ENCODE measurements around the gene ZNF652.
A peak's percentile ranks its signal among the peaks of the same experiment; 100 is the strongest.

The ZNF652 gene

GRCh38 chr17:49407086-49407485 is 45.0 kb upstream of the ZNF652 start:
- Histone ChIP-seq H3K9me3 (ENCODE audit: insufficient read depth, low read depth, low read length) (no peaks in the 10 kb centered on the region), H3F3A (ENCODE audit: low read depth) (peaks cover 5% of the 10 kb centered on the region), H3K36me3 (ENCODE audit: insufficient read depth, low read length) (peaks cover 50% of the 10 kb centered on the region), H3K27me3 (ENCODE audit: insufficient read depth, low read length, poor library complexity, severe bottlenecking) (no peaks in the 10 kb centered on the region), H3K4me1 (ENCODE audit: insufficient read depth, low read length, poor library complexity, severe bottlenecking) (peaks cover 62% of the 10 kb centered on the region), H3K9ac (ENCODE audit: low read depth, low read length, poor library complexity, severe bottlenecking) (no peak overlapping the region), H2AFZ (ENCODE audit: low read length) (no peak overlapping the region), H3K4me2 (ENCODE audit: low read depth, low read length, poor library complexity, severe bottlenecking) (no peak overlapping the region), H3K79me2 (ENCODE audit: insufficient read depth, low read length) (peaks cover 6% of the 10 kb centered on the region; the same call in 1 of the 2 replicates), H4K20me1 (ENCODE audit: insufficient read depth, low read length, poor library complexity, severe bottlenecking) (no peaks in the 10 kb centered on the region), H3K9me2 (replicated peaks; ENCODE audit: low read depth, low read length) (no peaks in the 10 kb centered on the region), H3K4me3 (ENCODE audit: low read length, poor library complexity, severe bottlenecking) (no peak overlapping the region)
- TF ChIP-seq CTCF (conservative IDR thresholded peaks at IDR 0.05; ENCODE audit: low read length) (no peak), EZH2phosphoT487 (IDR thresholded peaks at IDR 0.05; ENCODE audit: borderline replicate concordance) (no peak)

GRCh38 chr17:49406421-49407061 is 44.5 kb upstream of the ZNF652 start:
- Histone ChIP-seq H4K20me1 (ENCODE audit: insufficient read depth, low read length, poor library complexity, severe bottlenecking) (no peaks in the 10 kb centered on the region), H3F3A (ENCODE audit: low read depth) (peaks cover 5% of the 10 kb centered on the region), H3K4me1 (ENCODE audit: insufficient read depth, low read length, poor library complexity, severe bottlenecking) (peaks cover 67% of the 10 kb centered on the region), H3K9me2 (replicated peaks; ENCODE audit: low read depth, low read length) (no peaks in the 10 kb centered on the region), H3K4me2 (ENCODE audit: low read depth, low read length, poor library complexity, severe bottlenecking) (no peak overlapping the region), H2AFZ (ENCODE audit: low read length) (no peak overlapping the region), H3K79me2 (ENCODE audit: insufficient read depth, low read length) (peaks cover 6% of the 10 kb centered on the region; the same call in 1 of the 2 replicates), H3K9me3 (ENCODE audit: insufficient read depth, low read depth, low read length) (no peaks in the 10 kb centered on the region), H3K9ac (ENCODE audit: low read depth, low read length, poor library complexity, severe bottlenecking) (no peak overlapping the region), H3K4me3 (ENCODE audit: low read length, poor library complexity, severe bottlenecking) (no peak overlapping the region), H3K36me3 (ENCODE audit: insufficient read depth, low read length) (peaks cover 45% of the 10 kb centered on the region), H3K27me3 (ENCODE audit: insufficient read depth, low read length, poor library complexity, severe bottlenecking) (no peaks in the 10 kb centered on the region)
- TF ChIP-seq EZH2phosphoT487 (IDR thresholded peaks at IDR 0.05; ENCODE audit: borderline replicate concordance) (no peak), CTCF (conservative IDR thresholded peaks at IDR 0.05; ENCODE audit: low read length) (no peak)

GRCh38 chr17:49404906-49405305 is 42.9 kb upstream of the ZNF652 start:
- peak overlapping the region; percentile 93 for H3K4me2 ChIP-seq (ENCODE audit: low read depth, low read length, poor library complexity, severe bottlenecking)
- peaks cover 5% of the 10 kb centered on the region for H3F3A ChIP-seq (ENCODE audit: low read depth)
- peaks cover 72% of the 10 kb centered on the region for H3K4me1 ChIP-seq (ENCODE audit: insufficient read depth, low read length, poor library complexity, severe bottlenecking)
- H3K9me2 ChIP-seq (replicated peaks; ENCODE audit: low read depth, low read length) = no peaks in the 10 kb centered on the region
- peaks cover 33% of the 10 kb centered on the region for H3K36me3 ChIP-seq (ENCODE audit: insufficient read depth, low read length)
- H3K9me3 ChIP-seq (ENCODE audit: insufficient read depth, low read depth, low read length) = no peaks in the 10 kb centered on the region
- TF ChIP-seq CTCF (conservative IDR thresholded peaks at IDR 0.05; ENCODE audit: low read length) (no peak), EZH2phosphoT487 (IDR thresholded peaks at IDR 0.05; ENCODE audit: borderline replicate concordance) (no peak)
- no peaks in the 10 kb centered on the region for H4K20me1 ChIP-seq (ENCODE audit: insufficient read depth, low read length, poor library complexity, severe bottlenecking)
- no peak overlapping the region for H3K4me3 ChIP-seq (ENCODE audit: low read length, poor library complexity, severe bottlenecking)
- no peaks in the 10 kb centered on the region for H3K27me3 ChIP-seq (ENCODE audit: insufficient read depth, low read length, poor library complexity, severe bottlenecking)
- H3K79me2 ChIP-seq (ENCODE audit: insufficient read depth, low read length) = 0 out of 2 replicates have a peak, but pooled peaks cover 4% of the 10 kb centered on the region
- H2AFZ ChIP-seq (ENCODE audit: low read length) = no peak overlapping the region
- peak overlapping the region; percentile 38 for H3K9ac ChIP-seq (ENCODE audit: low read depth, low read length, poor library complexity, severe bottlenecking)

Measured in Loucy (cell line).